Esophagus (tissue), 2 donors: ENCODE data around the gene CDKN2D. TPM values are rescaled to one million over a fixed set of nuclear protein-coding genes. Genes with fewer than 3 reads are reported as not detected.

Experiments used
- H3K27ac ChIP-seq, 2 donors: one replicate each; pipeline ENCODE4 v1.5.1; 2013; ENCODE audit warnings: low read depth in 2 of 2, mild to moderate bottlenecking in 2 of 2, inconsistent platforms in 1 of 2, low read length in 1 of 2, moderate library complexity in 1 of 2
- H3K27me3 ChIP-seq, 2 donors: one replicate each; pipeline ENCODE4 v1.6.1; 2013; ENCODE audit warnings: low read length in 2 of 2, control low read depth in 1 of 2, mild to moderate bottlenecking in 1 of 2; ENCODE audit not compliant: insufficient read depth in 2 of 2, control insufficient read depth in 1 of 2
- H3K36me3 ChIP-seq, 2 donors: one replicate each; pipeline ENCODE4 v1.6.1; 2013; ENCODE audit warnings: low read length in 1 of 2; ENCODE audit not compliant: control insufficient read depth in 2 of 2, insufficient read depth in 2 of 2
- H3K4me1 ChIP-seq, 2 donors: one replicate each; pipeline ENCODE4 v1.6.1; 2013; ENCODE audit warnings: low read length in 1 of 2; ENCODE audit not compliant: control insufficient read depth in 2 of 2, insufficient read depth in 2 of 2
- H3K4me3 ChIP-seq, 2 donors: one replicate each; pipeline ENCODE4 v1.5.1; 2013; ENCODE audit warnings: low read length in 2 of 2, mild to moderate bottlenecking in 2 of 2, low read depth in 1 of 2, moderate library complexity in 1 of 2
- H3K9me3 ChIP-seq, 2 donors: one replicate each; pipeline ENCODE4 v1.6.1; 2013; ENCODE audit warnings: mild to moderate bottlenecking in 2 of 2, low read depth in 1 of 2, low read length in 1 of 2, moderate library complexity in 1 of 2; ENCODE audit not compliant: control insufficient read depth in 2 of 2, insufficient read depth in 1 of 2
- WGBS, 2 donors: extraction: QIAGEN DNeasy Blood & Tissue Kit; methylation state at CpG; one replicate each; pipeline ENCODE4 v1.1.7; 2013; 5-methylcytosine and 5-hydroxymethylcytosine counted together
- polyA plus RNA-seq, 2 donors: library from polyadenylated mRNA; stranded (reverse); fragments of 200-250 nt; gene quantifications; one replicate each; pipeline ENCODE4 v1.2.3, GENCODE V29; 2013
- donor health status: healthy with polysubstance abuse.
- donor health status: Bipolar disorder and iron deficiency.

The CDKN2D gene
- polyA plus RNA-seq, result 10 to 100 TPM in 1 of 2 donors, 1 to 10 TPM in 1; 4.6 to 11.7 TPM

DNA sequence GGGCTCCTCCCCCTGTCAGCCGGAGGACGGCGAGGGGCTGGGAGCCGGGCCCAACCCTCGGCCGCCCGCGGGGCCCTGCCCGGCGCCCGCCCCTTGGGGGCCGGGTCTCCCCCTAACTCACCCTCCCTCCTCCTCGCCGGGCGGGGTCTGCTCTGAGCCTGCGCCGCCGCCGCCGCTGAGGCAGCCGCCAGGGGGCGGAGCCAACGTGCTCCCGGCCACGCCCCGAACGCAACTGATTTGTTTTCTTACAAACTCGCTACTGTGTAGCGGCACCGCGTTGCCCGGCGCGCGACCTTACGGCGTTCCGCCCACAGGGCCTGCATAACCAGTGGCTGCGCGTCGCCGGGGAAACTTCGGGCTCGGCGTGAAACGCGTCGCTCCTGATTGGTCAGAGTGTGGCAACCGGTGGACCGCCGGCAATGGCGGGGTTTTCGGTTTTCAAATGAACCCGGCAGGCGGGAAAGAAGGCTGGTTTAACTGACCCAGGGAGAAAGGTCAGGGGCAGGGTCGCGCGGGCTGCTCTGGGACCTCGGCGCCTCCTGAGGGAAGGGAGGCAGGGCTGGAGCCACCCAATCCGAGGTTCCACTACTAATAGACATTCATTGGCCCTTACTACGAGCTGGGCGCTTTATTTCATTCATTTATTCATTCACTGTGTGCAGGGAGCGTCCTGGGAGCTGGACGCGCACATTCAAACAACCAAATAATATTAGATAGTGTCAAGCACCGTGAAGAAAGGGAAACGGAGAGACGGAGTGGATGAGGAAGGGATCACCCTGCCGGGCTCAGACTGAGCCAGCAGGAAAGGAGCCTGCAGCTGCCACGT, at the start of gene CDKN2D:
CDKN2D (minus strand) TSS at position 154 of the 826 bp plus-strand sequence. CDS start 326 bp downstream, outside the sequence.
- Histone ChIP-seq H3K27ac (peak within 1 kb of the TSS; percentile 80 to 94), H3K4me1 (peaks cover 3 to 4% of the 10 kb centered on the region in 2 donors), H3K4me3 (peak within 1 kb of the TSS; percentile 68 to 70), H3K9me3 (no peaks in the 10 kb centered on the region), H3K27me3 (no peaks in the 10 kb centered on the region), H3K36me3 (no peaks in the 10 kb centered on the region)
- 0 to 1% methylated on average over 57 to 71 of the region's 71 CpGs for WGBS, 2 donors

DNA sequence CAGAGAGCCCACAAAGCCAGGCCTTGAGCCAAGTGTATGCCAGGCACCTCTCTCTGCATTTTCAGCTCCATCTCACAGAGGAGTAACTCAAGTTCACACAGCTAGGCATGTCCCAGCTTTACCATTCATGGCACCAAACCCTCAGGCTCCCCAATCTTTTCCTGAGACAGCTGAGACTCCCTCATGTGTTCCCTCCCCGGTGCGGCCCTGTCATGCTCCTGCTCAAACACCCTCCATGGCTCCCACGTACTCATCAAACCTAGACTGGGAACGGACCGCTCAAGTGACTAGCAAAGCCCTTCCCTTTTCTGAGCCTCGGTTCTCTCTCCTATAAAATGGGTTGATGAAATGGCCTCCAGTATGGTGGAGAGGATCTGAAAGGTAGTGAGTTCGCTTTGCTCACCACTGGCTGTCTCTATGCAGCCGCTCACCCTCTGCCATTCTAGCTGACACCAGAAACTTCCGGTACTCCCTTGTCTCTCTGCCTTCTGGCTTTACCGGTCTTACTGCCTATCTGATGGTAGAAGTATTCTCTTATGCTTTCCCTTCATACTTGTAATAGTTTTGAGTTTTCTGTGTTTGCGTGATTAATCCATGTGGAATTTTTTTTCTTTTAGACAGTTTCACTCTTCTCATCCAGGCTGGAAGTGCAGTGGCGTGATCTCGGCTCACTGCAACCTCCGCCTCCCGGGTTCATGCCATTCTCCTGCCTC, 48.8 kb upstream of the CDKN2D start:
- peaks cover 0 to 18% of the 10 kb centered on the region in 2 donors for H3K4me1 ChIP-seq
- peak overlapping the region; percentile 54 to 83 for H3K27ac ChIP-seq
- no peaks in the 10 kb centered on the region for H3K36me3 ChIP-seq
- no peaks in the 10 kb centered on the region for H3K9me3 ChIP-seq
- no peaks in the 10 kb centered on the region for H3K27me3 ChIP-seq
- no peak overlapping the region for H3K4me3 ChIP-seq
- whole genome bisulfite sequencing, 2 donors, result 56 to 72% methylated on average over 15 of the region's 15 CpGs

DNA sequence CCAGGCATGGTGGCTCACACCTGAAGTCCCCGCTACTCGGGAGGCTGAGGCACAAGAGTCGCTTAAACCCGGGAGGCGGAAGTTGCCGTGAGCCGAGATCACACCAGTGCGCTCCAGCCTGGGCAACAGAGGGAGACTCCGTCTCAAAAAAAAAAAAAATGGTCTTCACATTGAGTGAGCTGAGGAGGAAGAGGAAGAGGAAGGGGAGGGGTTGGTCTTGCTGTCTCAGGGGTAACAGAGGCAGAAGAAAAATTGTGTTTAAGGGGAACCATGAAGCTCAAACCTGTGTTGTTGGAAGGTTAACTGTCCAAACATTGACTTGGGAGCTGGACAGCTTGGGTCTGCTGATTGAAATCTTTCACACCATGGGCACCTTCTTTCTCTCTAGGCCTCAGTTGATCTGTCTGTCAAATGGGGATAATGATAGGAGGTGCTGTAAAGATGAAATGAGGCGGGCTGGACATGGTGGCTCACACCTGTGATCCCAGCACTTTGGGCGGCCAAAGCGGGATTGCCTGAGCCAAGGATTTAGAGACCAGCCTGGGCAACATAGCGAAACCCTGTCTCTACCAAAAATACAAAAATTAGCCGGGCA, 46.7 kb upstream of the CDKN2D start:
- WGBS, 2 donors, result 90 to 92% methylated on average over 14 of the region's 14 CpGs
- Histone ChIP-seq H3K27ac (no peak overlapping the region), H3K4me3 (no peak overlapping the region), H3K9me3 (no peaks in the 10 kb centered on the region), H3K36me3 (no peaks in the 10 kb centered on the region), H3K27me3 (no peaks in the 10 kb centered on the region), H3K4me1 (peaks cover 3 to 15% of the 10 kb centered on the region in 2 donors)

DNA sequence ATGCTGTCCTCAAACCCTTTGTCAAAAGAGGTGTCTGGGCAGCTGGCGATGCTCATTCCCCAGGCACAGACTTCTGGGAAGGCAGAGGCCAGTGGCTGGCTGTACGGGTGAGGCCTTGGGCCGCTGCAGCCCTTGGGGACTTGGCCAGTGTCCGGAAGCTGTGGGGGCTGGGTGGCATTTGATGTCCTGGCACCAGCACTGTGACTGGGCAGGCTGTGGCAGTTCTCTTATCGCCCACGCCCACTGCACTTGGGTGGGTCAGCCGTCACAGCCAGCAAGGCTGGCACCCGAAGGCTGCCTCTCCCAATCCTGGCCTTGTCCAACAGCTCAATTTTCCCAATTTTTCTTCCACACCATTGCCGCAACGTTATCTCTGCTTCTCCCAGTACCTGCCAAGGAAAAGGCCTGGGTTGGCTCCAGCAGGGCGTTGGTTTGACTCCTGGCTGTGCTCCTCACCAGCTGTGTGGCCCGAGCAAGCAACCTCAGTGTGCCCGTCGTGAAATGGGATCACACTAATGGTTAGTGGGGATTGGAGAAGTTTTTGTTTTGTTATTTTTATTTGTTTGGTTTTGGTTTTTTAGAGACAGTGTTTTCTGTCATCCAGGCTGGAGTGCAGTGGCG, 43.8 kb upstream of the CDKN2D start:
- Histone ChIP-seq H3K36me3 (no peaks in the 10 kb centered on the region), H3K27ac (peak overlapping the region; percentile 5 to 24), H3K4me3 (no peak overlapping the region), H3K9me3 (no peaks in the 10 kb centered on the region), H3K27me3 (no peaks in the 10 kb centered on the region), H3K4me1 (peaks cover 3 to 15% of the 10 kb centered on the region in 2 donors)
- 29 to 38% methylated on average over 15 of the region's 15 CpGs for WGBS, 2 donors

DNA sequence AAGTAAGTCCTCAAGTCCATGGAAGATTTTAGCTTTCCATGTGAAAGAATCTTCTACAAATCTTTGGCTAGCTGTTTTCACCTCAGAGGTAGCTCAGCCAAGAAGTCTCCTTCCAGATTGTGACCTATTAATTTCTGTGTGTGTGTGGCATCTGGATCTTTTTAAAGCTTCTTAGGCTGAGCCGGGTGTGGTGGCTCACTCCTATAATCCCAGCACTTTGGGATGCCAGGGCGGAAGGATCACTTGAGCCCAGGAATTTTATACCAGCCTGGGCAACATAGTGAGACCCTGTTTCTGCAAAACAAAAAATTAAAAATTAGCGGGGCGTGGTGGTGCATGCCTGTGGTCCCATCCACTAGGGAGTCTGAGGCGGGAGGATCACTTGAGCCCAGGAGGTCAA, 43.1 kb upstream of the CDKN2D start:
- WGBS, 2 donors, result 49 to 58% methylated on average over 5 of the region's 5 CpGs
- Histone ChIP-seq H3K9me3 (no peaks in the 10 kb centered on the region), H3K27ac (no peak overlapping the region), H3K4me3 (no peak overlapping the region), H3K36me3 (no peaks in the 10 kb centered on the region), H3K27me3 (no peaks in the 10 kb centered on the region), H3K4me1 (peaks cover 3 to 11% of the 10 kb centered on the region in 2 donors)

DNA sequence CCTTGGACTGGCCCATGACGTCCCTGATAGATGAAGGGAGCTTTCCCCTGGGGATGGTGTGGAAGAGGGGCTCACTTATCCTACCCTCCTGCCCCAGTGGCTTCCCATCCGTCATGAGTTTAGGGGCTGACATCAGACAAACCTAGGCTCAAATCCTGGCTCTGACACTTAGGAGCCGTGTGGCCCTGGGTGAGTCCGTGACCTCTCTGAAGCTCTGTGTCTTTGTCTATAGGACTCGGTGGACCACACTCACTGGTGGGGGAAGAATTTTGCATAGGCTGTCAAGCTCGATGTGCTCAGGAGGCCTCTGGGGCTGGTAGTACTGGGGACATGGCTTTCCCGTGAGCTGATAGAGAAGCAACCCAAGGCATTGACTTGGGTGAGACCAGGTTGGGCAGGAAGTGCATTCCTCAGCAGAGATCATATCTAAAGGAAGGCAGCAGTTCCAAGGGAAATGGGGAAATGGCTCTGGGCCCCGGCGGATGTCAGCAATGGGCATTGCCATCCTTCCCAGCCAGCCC, 35.7 kb upstream of the CDKN2D start:
- Histone ChIP-seq H3K4me3 (no peak overlapping the region), H3K36me3 (no peaks in the 10 kb centered on the region), H3K4me1 (peaks cover 2 to 4% of the 10 kb centered on the region in 2 donors), H3K27me3 (no peaks in the 10 kb centered on the region), H3K27ac (peak overlapping the region; percentile 88 to 90), H3K9me3 (no peaks in the 10 kb centered on the region)
- WGBS, 2 donors, result 70 to 72% methylated on average over 9 of the region's 9 CpGs

DNA sequence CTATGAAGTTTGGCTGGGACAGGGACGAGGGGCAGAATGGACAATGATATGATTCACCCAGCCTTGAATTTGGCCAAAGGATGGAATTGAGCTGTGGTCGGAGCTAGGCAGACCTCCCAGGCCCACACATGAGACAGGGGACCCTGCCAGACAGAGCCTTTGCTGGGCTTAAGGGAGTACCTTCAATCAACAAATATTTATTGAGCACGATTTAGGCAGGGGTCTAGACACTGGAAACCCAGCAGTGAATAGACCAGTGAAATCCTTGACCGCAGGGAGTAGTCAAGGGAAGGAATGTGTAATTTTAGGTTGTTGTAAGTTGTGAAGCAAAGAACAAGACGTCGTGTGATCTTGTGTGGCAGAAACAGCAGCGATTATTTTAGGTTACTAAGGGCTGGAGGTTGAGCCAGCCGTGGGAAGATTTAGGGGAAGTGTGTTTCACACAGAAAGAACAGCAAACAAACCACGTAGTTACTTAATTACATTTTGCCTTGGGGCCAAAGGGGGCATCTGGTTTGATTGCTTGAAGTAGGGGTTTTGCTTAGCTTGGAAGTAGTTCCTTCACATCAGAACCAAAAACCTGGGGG, 35.2 kb upstream of the CDKN2D start:
- Histone ChIP-seq H3K4me1 (peaks cover 2 to 4% of the 10 kb centered on the region in 2 donors), H3K27ac (peak overlapping the region; percentile 88 to 90), H3K27me3 (no peaks in the 10 kb centered on the region), H3K4me3 (no peak overlapping the region), H3K36me3 (no peaks in the 10 kb centered on the region), H3K9me3 (no peaks in the 10 kb centered on the region)
- 30 to 37% methylated on average over 9 of the region's 9 CpGs for WGBS, 2 donors

DNA sequence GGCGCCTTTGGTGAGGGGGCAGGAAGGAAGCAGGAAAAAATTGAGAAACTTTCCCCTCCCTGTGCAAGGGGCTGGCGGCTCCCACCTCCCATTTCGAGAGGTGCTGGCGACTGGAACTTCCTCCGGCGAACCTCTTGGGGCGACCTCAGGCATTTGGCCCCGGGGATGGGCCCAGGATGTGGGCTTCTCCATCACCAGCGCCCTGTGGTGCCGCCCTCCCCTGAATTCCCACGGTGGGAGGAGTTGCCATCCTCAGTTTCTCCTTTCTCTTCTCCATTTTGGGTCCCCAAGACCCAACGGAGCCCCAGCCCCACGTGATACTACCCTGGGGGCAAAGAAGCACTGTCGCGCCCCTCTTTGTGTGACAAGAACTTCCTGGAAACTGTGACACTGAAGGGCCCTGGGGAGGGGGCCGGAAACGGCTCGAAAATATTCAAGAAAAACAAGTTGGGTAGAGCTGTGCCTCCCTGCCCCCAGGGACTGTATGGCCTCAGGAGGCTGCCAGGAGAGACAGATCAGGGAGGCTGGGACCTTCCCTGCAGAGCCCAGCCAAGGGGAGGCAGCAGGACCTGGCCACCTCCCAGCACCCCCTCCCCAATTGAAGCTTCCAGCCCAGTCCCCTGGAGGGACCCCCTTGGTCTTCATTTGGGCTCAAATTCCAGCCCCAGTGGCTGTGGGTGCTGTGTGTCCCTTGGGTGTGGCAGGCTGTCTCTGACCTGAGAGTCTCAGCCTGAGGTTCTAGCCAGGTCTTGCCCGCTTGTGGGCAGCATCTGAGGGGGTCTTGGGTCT, 34.5 kb upstream of the CDKN2D start:
- WGBS, 2 donors, result 8 to 14% methylated on average over 18 to 19 of the region's 19 CpGs
- peaks cover 2 to 4% of the 10 kb centered on the region in 2 donors for H3K4me1 ChIP-seq
- H3K27ac ChIP-seq, result peak overlapping the region; percentile 88 to 90
- no peaks in the 10 kb centered on the region for H3K9me3 ChIP-seq
- no peaks in the 10 kb centered on the region for H3K27me3 ChIP-seq
- H3K4me3 ChIP-seq, result peak overlapping the region; percentile 65 to 76
- no peaks in the 10 kb centered on the region for H3K36me3 ChIP-seq
